HG03342 (cell line): ENCODE measurements around the gene NRG2.

Source experiments
- ATAC-seq: cut with Tn5 transposase; IDR thresholded peaks from one replicate; pipeline ENCODE4 v1.9.1; 2021; ENCODE audit warnings: mild to moderate bottlenecking, moderate library complexity; ENCODE audit not compliant: unreplicated experiment

NRG2 gene

DNA sequence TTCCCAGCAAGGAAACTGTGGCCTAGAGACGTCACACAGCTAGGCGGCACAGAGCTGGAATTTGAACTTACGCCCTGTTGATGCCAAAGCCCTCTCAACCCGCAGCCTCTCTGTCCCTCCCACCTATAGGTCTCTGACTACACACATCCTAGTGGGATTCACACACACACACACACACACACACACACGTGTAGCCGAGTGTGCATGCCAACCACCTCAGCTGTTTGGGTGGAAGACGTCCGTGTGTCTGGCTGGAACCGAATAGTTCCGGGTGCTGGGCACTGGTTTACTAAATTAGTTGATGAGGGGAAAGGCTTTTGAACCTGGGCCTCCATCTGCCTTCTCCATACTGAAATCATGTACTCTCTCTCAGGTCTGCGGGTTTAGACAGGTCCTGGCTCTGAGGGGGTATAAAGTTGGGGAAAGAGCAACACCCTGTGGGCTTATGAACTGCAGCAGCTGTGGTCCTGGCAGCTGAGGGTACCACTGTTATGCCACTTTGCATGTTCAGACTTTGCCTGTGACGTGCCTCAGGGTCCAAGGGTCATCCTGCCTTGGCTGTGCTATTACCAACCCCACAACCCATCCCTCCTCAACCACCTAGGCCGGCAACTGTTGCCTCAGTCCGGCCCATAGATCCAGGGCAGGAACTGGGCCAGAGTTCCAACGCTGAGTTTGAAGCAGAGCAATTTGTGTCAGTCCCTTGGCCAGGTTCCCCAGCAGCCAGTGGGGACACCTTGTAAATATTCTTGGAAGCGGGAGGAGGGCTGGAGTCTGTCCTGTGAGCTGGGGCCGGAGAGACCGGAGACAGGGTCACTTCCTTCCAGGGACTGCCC lies 197.0 kb downstream of the NRG2 start:
- no peak for ATAC-seq

DNA sequence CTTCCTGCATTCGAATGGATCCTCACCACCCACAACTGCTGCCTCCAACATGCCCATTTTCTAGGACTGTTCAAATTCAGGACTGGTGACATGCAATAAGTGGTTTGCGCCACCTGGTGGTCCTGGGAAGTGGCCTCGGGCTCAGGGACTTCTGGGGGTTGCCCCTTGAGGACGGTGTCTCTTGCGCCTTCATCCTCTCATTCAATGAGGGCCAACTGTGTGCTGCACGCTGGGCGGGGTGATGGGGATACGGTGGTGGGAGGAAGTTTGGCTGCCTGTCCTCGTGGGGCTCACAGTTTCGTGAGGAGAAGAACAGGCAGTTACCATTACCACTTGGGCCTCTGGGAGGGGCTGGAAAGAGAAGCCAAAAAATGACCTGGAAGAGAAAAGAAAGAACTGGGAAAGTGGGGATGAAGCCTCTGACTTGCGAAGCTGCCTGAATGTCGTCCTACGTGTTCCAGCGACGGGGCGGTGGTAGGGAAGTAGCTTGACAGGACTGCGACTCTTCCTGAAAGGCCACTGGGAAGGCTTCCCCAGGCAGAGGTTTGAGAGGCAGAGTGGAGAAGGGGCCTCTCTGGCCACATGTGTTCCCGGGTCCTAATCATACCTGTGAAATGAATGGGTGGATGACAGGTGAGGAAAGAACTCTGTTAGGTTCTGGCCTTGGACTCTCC lies 198.5 kb downstream of the NRG2 start:
- ATAC-seq = no peak

DNA sequence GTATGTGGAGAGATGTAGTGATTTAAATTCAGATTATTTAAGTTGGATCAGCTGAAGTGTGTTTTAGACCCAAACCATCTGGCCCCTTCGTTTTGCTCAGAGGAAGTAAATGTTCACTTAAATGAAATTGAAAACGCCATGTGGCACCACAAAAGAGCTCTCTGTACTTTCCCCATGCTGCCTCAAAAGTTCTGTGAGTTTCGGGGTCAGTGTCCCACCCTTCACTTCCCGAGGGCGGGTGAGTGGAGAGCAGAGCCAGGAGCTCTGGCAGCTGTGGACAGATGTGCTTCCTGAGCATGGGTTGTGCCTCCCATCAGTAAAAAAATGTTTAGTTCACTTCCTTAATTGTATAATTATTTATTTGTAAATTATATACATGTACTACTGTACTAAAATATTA lies 199.1 kb downstream of the NRG2 start:
- no peak for ATAC-seq

DNA sequence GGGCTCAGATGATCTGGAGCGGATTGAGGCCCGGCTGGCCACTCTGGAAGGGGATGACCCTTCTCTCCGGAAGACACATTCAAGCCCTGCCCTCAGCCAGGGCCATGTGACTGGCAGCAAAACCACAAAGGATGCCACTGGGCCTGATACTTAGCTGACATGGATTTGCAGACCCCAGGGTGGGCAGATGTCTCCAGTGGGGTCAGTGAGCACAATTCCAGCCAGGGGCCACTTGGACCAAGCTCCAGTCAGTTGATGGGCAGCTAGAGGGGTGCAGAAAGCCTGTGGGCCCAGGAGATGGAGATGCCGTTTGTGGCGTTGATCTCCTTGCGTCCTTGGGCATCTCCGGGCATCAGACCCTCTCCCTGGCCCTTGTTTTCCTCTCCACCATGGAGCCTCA lies 200.8 kb downstream of the NRG2 start:
- no peak for ATAC-seq

DNA sequence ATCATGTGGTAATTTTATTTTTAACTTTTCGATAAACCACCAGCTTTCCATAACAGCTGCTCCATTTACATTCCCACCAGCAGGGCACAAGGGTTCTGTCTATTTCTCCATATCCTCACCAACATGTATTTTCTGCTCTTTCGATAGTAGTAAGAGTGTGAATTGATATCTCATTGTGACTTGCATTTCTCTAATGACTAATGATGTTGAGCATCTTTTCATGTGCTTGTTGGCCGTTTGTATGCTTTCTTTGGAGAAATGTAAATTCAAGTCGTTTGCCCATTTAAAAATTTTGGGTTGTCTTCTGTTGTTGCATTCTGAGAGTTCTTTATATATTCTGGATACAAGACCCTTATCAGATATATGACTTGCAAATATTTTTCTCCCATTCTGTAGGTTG lies 201.6 kb downstream of the NRG2 start:
- ATAC-seq = no peak

DNA sequence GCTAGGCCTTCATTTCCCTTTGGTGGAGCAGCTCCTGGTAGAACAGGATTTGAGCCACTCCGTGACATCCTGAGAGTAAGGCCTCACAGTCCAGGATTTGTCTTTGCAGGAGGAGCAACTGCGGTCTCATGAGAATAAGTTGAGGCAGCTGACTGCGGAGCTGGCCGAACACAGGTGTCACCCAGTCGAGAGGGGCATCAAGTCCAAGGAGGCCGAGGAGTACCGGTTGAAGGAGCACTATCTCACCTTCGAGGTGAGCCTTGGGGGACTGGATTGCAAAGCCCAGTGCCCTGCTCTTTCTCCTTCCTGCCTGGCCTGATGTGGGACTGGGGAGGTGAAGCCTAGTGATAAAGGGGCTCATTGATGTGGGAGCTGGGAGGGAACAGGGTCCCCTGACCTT lies 203.2 kb downstream of the NRG2 start:
- no peak for ATAC-seq

DNA sequence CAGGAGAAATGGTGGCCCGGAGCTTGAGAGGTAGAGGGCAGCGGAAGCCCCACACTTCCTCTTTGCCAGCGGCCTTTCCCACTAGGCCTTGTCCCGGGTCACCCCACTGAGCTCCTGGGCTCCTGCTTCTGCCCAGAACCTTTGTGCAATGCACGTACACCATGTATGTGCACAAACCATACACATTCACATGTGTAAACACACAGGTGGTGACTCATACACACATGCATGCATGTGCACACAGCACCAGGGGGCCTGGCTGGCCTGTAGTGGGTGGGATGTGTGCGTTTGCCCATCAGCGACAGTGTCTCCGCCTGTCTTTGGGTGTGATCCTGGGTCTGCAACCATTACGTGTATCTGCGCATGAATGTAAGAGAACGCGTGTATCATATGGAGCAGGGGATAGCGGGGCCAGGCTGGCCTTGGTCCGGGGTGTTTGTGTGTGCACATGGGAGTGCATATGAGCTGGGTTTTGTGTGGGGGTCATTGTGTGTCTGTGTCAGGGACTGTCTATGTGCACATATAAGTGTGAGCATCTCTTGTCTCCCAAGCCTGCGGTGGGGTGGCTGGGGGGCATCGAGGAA lies 203.8 kb downstream of the NRG2 start:
- ATAC-seq = no peak

DNA sequence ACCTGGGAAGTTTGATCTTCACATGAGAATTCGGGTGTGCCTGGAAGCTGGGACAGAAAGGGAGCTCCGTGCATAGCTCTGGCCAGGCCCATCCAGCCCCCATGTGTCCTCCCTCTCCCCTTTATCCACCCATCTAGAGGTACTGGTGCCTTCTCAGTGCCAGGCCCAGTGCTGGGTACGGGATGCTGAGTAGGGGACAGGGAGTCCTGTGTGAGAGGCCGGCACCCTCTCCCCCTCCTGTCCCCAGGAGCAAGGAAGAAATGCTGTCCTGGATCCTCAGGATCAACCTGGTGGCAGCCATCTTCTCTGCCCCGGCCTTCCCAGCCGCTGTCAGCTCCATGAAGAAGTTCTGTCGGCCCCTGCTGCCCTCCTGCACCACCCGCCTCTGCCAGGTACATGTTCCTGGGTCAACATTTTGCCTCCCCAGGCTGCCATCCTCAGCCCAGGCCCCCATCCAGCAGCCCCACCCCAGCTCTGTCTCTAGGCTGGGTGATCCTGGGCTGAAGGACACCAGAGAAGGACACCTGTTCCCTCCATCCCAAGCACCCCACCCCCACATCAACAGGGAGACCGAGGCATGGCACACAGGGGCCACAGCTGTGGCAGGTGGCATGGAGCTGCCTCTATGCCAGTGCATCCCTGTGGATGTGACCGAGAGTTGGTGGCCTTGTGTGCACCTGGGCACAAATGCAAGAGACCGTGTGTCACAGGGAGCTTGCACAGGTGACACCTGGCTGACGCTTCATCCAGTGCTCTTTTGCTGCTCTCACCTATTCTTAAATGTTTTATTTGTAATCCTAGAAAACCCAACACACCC lies 204.5 kb downstream of the NRG2 start:
- ATAC-seq = no peak

DNA sequence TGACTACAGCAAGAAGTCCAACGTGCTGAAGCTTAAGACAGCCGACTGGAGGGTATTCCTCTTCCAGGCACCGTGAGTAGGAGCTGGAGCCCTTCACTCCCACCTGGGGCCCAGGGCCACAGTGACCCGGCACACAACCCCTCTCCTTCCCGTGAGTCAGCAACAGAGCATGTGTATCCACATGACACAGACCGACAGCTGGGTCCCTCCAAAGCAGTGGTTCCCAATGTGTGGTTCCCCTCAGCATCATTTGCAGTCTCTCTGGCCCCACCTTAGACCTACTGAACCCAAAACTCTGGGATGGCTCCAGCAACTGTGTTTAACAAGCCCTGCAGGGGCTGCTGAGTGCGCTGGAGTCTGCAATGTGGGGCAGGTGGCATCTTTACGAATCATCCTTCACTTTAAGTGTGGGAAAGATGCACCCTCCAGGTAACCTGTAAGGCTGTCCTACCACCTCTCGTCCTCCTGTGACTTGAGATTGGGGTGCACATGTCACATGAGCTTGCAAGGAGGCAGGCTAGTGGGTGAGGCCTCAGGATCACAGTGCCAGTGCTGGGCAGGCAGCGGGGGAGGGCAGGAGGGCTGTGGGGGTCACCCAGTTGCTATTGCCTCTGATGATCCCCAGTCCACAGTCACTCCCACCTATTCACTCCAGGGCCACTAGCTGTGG lies 205.3 kb downstream of the NRG2 start:
- ATAC-seq = no peak

DNA sequence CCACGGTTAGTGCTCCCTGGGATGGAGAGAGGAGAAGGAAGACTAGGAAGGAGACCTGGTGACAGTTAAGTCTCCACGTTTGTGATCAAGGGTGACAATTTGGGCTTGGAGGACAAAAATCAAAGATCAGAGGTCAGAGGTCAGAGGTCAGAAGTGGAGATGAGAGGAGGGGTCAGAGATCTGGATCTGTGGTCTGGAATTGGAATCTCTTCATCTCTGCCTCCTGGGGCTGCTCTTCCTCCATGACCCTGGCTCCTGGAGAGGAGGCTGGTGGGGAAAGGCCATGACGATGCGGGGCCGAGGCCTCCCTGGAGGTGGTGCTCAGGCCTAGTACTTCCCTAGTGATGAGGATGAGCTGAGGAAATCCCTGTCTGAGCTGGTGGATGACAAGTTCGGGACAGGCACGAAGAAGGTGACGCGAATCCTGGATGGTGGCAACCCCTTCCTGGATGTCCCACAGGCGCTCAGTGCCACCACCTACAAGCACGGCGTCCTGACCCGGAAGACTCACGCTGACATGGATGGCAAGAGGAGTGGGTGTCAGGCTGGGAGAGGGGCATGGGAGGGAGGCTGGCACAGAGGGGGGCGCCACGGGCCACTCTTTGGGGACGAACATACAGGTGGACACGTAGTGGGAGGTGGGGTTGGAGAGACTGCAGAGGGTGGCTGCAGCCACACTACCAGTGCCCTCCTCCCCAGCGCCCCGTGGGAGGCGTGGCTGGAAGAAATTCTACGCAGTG lies 206.5 kb downstream of the NRG2 start:
- ATAC-seq = no peak

DNA sequence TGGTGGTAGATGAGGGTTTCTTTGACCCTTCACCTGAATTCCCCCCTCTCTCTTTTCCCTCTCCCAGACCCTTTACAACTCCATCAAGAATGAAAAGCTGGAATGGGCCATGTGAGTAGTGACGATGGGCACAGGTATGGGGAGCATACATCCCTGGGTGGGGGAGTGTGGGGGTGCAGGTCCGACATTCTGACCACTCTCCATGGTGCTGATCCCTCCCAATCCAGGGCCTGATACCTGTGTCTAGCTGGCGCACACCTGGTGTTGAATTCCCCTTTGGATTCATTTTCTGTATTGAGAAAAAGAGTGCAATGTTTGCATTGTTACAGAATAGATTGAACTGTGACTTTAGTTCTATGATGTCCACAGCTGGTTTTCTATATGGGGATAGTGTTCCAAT lies 207.4 kb downstream of the NRG2 start:
- no peak for ATAC-seq

DNA sequence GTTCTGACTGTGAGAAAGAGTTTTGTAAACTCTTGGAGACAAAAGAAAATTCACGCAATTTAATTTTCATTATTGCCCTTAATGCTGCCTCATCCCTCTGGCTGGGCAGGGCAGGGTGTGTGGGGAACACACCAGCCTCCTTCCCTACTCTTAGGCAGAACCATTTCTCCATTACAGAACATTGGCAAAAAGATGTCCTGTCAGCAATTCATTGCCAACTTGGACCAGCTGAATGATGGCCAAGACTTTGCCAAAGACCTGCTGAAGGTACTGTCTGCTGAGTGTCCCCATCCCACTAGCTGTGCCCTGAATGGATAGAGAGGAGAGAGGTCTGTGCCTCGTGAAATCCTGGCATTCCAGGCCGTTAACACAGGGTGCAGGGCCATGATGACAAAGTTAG lies 209.6 kb downstream of the NRG2 start:
- no peak for ATAC-seq

DNA sequence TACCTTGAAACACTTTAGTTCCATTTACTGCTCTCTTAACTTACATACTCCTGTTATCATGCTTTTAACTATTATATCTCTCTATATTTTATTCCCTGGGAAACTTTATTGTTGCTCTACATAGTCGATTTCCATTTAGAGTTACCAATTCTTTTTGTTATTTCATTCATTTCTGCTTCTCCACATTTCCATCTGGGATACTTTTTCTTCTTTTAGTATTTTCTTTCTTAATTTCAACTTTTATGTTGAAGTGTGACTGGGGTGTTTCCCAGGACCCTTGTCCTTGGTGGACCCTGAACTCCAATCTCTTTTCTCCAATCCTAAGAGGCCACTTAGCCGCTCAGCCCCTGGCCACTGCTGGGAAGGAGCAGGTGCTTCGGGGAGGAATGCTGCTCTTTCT lies 211.5 kb downstream of the NRG2 start:
- no peak for ATAC-seq

DNA sequence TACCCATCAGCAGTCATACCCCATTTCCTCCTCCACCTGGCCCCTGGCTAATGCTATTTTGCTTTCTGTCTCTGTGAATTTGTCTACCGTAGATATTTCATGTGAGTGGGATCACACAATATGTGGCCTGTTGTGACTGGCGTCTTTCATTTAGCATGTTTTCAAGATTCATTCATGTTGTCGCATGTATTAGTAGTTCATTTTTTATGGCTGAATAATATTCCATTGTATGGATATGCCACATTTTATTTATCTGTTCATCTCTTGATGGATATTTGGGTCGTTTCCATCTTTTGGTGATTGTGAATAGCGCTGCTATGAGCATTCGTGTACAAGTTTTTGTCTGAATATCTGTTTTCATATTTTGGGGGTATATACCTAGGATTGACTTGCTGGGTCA lies 213.6 kb downstream of the NRG2 start:
- no peak for ATAC-seq

DNA sequence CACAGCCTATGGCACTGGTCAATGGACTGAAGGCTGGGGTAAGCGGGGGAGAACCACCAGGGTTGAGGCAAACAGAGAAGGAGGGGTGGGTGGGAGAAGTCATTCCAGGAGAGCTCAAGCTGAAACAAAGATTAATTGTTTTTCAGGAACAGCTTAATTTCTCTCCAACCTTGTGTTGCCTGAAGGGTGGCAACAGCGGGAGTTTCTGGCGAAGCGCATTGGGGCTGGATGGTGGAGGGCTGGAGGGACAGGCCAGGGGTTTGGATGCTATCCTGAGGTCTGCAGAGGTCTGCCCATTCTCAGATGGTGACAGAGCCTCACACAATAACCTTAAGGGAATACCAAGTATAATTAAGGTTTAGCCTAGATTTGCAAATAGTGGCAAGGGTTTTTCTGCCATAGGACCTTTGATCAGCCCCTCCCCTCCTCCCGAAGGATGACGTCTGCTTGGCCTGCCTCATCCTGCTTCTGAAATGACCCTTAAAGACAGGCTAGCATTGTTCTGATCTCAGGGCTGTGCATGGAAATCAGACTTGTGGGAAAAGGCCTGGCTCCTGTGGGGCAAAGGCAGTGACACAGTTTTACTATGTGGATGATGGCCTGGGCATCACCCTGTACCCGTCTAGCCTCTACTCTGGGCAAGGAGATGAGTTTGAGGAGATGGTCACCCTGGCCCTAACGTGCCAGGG lies 214.7 kb downstream of the NRG2 start:
- ATAC-seq = no peak

DNA sequence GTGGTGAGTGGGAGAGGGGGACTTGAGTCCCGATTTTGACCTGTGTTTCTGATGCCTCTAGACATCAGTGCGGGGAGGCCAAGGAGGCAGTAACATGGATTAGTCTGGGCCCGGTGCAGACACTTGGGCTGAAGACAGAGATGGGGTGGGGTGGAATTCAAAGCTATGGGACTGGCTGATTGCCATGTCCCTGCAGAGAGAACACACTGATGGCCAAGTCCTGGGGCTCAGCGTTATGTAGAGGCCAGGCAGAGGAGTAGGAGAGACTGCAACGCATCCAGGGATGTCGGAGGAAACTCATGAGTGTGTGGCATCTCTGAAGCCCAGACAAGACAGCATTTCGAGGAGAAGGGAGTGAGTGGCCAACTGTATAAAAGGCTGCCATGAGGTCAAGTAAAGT lies 217.4 kb downstream of the NRG2 start:
- no peak for ATAC-seq

DNA sequence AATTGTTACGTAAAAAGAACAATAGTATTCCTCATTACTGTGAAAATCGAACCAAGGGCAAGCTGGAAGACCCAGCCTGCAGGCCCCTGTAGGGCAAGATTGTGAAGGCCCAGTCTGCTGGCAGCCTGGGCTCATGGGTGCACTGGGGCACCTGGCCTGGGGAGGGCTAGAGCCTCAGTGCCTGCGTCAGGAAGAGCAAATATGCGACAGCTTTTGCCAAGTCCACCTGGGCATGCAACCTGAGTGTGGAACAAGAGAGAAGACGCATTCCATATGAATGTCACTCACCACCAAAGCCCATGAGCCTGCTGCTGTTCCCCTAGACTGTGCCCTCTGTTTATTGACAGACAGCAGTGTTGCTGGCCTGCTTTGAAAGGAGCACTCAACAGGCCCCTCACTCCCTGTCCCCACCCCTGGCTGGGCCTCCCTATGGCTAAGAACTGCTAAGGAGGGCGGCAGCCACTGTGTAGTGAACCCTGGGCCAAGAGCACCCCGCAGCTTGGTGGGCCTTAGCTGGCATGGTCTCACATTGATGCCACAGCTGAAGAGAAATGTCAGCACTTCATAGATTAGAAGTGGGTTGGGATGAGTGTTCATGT lies 219.2 kb downstream of the NRG2 start:
- ATAC-seq = no peak

DNA sequence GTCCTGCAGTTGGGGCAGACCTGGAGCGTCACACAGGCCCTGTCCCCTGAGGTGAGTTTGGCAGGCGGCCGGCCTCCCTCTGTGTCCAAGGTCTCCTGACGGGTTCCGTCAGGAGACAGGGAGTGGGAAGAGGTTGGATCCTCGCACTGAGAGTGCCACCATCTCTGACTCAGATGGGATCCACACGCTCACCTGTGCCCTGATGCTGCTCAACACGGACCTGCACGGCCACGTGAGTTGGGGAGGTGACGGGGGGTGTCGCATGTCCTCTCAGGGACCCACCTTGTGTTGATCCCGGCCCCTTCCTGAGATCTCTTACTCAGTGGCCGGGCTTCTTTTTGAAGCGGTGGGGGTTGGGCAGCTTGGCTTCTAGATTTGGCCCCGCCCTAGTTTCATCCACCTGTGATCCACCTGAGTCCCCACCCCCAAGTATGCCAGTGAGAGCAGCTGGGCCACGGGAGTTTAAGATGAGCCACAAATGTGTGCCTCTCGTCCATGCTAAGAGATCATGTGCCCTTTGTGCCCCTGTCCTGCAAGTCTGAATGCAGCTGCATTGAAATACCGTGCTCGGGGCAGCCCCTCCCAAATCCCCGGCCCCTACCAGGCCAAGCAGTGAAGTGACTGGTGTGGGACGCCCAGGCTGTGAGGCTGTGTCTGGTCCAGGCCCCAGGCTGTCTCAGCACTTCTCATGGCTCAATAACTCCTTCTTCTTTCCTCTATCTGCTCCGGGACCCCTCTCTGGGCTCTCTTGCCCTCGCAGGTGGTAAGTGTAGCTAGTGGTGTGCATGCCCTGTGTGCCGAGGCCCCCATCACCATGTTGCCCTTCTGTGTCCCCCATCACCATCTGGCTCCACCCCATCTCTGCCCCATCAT lies 220.3 kb downstream of the NRG2 start:
- ATAC-seq = no peak
